Uterus (tissue), 2 donors: ENCODE measurements around the gene PRKD1.

Experiments
- POLR2A ChIP-seq, 2 donors: fragments of 450-650 bp; IDR thresholded peaks; one replicate each; pipeline ENCODE4 v1.6.1; 2016; ENCODE audit warnings: antibody characterized with exemption in 2 of 2, mild to moderate bottlenecking in 1 of 2, moderate library complexity in 1 of 2
- TF ChIP-seq, protein P1 (sequence below), 4 experiments: fragments of 200-600 bp in 2 of 4; fragments of 450-650 bp in 2 of 4; sonication (generic) in 2 of 4; IDR thresholded peaks; one replicate each; pipeline ENCODE4 v1.5.1; 2016 to 2019; ENCODE audit warnings: antibody characterized with exemption in 4 of 4, mild to moderate bottlenecking in 2 of 4, moderate library complexity in 1 of 4

- TF ChIP-seq, protein P1, sequence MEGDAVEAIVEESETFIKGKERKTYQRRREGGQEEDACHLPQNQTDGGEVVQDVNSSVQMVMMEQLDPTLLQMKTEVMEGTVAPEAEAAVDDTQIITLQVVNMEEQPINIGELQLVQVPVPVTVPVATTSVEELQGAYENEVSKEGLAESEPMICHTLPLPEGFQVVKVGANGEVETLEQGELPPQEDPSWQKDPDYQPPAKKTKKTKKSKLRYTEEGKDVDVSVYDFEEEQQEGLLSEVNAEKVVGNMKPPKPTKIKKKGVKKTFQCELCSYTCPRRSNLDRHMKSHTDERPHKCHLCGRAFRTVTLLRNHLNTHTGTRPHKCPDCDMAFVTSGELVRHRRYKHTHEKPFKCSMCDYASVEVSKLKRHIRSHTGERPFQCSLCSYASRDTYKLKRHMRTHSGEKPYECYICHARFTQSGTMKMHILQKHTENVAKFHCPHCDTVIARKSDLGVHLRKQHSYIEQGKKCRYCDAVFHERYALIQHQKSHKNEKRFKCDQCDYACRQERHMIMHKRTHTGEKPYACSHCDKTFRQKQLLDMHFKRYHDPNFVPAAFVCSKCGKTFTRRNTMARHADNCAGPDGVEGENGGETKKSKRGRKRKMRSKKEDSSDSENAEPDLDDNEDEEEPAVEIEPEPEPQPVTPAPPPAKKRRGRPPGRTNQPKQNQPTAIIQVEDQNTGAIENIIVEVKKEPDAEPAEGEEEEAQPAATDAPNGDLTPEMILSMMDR (IDR thresholded peaks at IDR 0.05), result no peak
- no peak for TF ChIP-seq POLR2A (IDR thresholded peaks at IDR 0.05)
Measured at GRCh38 chr14:29853272-29853671, 74.4 kb downstream of the PRKD1 start.
